ENCODE measurements around the gene SPOCK1.

DNA sequence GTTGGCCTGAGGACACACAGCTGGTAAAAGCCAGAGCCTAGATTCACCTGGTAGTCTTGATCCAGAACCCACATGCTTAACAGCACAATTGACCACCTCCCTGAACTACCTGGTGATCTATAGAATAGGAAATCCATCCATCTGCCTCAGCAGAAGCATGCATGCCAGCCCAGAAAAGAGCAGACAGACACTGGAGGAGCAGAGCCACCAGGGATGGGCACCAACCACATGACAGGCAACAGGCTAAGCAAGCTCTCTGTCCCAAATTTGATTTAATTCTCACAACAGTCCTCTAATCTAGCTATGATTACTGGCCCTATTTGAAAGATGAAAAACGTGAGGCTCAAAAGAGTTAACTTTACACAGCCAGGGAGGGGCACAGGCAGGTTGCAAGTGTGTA lies 208.1 kb downstream of the SPOCK1 start:
- TF ChIP-seq, protein P1, sequence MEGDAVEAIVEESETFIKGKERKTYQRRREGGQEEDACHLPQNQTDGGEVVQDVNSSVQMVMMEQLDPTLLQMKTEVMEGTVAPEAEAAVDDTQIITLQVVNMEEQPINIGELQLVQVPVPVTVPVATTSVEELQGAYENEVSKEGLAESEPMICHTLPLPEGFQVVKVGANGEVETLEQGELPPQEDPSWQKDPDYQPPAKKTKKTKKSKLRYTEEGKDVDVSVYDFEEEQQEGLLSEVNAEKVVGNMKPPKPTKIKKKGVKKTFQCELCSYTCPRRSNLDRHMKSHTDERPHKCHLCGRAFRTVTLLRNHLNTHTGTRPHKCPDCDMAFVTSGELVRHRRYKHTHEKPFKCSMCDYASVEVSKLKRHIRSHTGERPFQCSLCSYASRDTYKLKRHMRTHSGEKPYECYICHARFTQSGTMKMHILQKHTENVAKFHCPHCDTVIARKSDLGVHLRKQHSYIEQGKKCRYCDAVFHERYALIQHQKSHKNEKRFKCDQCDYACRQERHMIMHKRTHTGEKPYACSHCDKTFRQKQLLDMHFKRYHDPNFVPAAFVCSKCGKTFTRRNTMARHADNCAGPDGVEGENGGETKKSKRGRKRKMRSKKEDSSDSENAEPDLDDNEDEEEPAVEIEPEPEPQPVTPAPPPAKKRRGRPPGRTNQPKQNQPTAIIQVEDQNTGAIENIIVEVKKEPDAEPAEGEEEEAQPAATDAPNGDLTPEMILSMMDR (IDR thresholded peaks at IDR 0.05; ENCODE audit: extremely low read depth in 1 of 2, insufficient read depth in 1 of 2, low read depth in 1 of 2, low read length in 2 of 2), result no peak
- TF ChIP-seq POLR2AphosphoS5 (IDR thresholded peaks at IDR 0.05; ENCODE audit: insufficient read depth, low read depth, low read length), result no peak
- TF ChIP-seq POLR2A (IDR thresholded peaks at IDR 0.05; ENCODE audit: low read depth, low read length), result no peak
- no peak for TF ChIP-seq MYC (IDR thresholded peaks at IDR 0.05; ENCODE audit: low read depth, low read length)
- no peak for TF ChIP-seq GATA2 (IDR thresholded peaks at IDR 0.05; ENCODE audit: insufficient read depth, insufficient read length, low read depth, low read length)

Measured in endothelial cell of umbilical vein (primary cell).